GF-D8 (cell line): ENCODE results near the gene DNAJB11.
A peak's percentile ranks its signal among the peaks of the same experiment; 100 is the strongest.
"Not testable (repeated sequence)": the region's sequence is repeated elsewhere in the genome, so short reads cannot be mapped to it uniquely, and the experiment has no call there.

ENCODE experiments used
- DNase-seq: peaks from one replicate; lab custom pipeline; 2025; lab: John Stamatoyannopoulos, UW

Gene DNAJB11

GRCh38 chr3:186552408-186553031 lies 18.0 kb upstream of the DNAJB11 start:
- DNase-seq, result no peak

DNA sequence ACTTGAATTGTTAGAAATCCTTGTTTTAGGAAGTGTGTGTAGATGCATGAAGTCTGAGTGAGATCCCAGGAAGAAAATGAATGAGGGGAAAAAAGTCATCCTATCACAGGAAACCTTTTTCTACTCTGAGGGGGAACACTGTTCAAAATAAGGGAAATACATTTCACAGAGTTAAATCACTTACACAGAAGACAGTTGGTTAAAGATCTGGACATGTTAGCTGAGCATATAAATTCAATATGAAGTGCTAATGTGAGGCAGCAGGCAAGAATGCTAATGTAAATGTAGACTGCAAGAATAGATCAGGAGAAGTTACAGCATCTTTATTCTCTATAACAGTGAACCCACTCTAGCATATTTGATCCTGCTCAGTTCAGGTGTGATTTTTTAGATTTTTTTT lies 5.9 kb upstream of the DNAJB11 start:
- no peak for DNase-seq

DNA sequence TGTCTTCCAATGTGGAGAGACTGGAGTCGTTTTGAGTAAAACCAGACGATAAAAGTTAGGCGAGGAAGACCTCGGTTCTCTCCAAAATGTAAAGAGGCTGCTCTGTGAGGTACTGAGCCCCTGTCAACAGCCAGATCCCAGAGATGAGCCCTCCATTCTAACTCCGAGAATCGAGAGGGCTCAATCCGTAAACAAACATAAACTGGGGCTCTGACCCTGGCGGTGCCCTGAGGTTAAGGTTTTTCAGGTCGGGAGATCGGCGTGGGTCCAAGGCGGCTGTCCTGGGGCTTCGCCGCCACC lies 3.8 kb upstream of the DNAJB11 start:
- DNase-seq, result peak; percentile 22

DNA sequence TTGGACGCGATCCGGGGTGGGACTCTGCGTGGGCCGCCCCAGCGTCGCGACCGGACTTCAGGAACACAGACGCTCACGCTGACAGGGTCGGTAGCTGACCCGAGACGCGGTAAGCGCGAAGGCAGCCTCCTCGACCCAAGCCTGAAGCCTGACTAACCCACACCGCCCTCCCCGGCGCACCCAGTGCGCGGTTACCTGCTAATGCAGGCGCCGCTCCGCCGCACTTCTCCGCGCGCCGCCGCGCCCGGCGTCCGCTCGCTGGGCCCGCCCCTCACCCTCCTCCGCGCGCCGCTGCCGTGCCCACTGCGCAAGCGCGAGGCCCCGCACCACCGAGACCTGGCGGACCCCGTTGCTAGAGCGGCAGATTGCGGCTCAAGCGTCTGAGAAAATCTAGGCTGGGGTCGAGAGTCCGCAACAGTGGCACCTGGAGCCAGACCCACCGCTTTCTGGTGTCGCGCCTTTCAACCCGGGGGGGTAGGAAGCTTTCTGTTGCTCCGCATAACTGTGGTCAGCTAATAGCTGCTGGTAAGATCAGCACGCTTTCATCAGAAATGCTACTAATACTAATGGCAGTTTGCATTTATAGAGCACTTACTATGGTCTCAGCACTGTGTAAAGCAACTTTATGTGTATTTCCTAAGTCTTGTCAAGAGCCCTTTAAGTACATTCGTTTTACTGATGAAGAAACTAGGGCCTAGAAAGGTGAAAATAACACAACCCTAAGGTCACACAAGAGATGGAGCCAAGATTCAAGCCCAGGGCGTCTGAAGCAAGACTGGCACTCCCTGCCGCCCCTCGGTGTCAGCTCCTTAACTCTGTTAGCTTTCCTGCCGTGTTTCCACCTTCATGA lies 3.2 kb upstream of the DNAJB11 start, which contains the start of gene TBCCD1:
Gene TBCCD1, minus strand, starts transcription at position 268 of the 850 bp plus-strand sequence. CDS start 3,010 bp downstream, outside the sequence.
- DNase-seq, result peak; percentile 59

GRCh38 chr3:186569361-186569760 lies 1.2 kb upstream of the DNAJB11 start:
- DNase-seq, result not testable (repeated sequence)

GRCh38 chr3:186569779-186570095 lies 783 bp upstream of the DNAJB11 start:
- DNase-seq, result no peak

DNA sequence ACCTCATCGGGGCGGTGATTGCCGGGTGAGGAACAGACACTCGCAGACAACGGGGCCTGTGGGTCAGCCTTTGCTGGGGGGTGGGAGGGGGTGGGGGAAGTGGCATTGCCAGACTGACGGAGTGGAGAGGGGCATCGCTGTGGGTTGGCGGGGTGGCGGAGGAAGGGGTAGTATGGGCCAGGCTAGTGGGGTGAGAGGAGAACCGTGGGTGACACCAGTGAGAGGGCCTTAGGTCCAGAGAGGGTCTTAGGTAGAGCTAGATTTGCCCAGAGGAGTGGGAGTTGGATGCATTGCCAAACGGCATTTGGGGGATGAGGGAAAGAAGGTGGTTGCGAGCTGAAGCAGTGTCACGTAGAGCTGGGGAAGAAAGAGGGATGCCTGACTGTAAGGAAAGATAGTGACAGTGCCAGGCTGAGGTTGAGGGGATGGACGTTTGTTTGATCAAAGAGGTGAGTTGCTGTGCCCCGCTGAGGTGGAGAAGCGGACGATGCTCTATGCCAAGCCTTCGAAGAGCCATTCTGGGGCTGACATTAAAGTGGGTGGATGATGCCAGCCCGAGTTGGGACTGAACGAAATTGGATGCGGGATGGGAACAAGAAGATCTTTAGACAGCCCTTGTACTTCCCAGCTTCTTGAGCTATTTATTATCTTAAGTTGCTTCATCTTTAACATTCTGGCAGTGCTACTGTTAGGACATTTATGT lies 572 bp downstream of the DNAJB11 start:
- no peak for DNase-seq

DNA sequence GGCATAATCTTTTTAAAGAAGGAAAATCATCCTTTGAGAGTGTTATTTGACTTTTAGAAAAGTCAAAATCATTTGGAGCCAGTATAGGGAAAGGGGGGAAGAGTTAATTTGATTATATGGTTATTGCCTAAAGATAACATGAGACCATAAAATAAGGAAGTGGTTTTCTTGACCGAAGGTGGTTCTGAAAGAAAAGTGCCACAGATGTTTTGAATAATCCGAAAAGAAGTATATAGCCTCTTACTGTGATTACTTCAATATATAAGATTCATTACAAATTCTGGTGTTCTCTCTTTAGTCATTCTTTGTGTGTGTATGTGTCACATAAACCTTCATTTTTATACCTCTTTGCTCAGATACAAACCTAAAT lies 1.1 kb downstream of the DNAJB11 start:
- DNase-seq, result peak; percentile 26

GRCh38 chr3:186577521-186577920 lies 7.0 kb downstream of the DNAJB11 start:
- DNase-seq, result no peak

DNA sequence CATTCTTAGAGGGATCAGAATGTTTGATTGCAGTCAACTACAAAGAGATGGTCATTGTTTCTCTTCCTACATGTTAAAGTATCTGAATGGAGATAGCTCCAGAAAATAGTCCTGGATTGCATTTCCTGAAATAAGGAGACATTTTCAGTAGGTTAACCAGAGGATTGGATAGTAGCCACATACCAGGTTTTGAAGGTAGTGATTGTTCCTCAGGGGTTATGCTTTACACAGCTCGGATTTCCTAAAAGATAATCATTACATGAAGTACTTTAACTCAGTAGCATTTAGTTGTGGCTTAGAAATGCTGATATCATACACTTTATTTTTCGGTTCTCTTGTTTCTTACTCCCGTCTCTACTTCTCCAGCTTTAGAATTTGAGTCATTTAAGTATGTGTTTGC lies 10.3 kb downstream of the DNAJB11 start:
- no peak for DNase-seq

GRCh38 chr3:186582541-186582940 lies 12.0 kb downstream of the DNAJB11 start:
- DNase-seq, result no peak

GRCh38 chr3:186583831-186584230 lies 13.3 kb downstream of the DNAJB11 start:
- DNase-seq, result no peak

DNA sequence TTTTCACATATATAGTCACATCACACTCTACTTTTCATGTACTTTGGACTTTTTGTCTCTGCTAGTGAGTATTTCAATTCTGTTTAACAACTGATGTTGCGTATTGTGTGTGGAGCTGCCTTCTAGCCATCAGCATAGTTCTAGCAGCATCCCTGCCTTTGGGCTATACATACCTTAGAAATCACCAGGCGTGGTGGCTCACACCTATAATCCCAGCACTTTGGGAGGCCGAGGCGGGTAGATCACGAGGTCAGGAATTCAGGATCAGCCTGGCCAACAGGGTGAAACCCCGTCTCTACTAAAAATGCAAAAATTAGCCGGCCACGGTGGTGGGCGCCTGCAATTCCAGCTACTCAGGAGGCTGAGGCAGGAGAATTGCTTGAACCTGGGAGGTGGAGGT lies 15.7 kb downstream of the DNAJB11 start:
- not testable (repeated sequence) for DNase-seq

DNA sequence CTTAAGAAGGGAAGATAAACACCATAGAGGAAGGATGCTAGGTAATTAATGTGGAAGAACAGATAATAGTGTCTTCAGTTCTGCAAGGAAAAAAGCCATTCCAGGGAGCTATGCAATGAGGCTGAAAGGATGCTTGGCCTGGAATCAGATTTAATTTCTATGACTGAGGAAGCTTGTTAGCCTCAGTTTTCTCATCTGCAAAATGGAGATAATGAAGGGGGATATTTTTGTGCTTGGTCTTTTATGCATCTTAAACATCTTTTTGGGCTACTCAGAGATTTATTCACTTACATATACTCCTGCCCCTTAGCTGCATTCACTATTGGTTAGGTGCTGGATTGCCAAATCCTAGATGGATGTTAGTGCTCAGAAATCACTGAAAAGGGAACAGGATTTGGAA lies 16.7 kb downstream of the DNAJB11 start:
- DNase-seq, result no peak

DNA sequence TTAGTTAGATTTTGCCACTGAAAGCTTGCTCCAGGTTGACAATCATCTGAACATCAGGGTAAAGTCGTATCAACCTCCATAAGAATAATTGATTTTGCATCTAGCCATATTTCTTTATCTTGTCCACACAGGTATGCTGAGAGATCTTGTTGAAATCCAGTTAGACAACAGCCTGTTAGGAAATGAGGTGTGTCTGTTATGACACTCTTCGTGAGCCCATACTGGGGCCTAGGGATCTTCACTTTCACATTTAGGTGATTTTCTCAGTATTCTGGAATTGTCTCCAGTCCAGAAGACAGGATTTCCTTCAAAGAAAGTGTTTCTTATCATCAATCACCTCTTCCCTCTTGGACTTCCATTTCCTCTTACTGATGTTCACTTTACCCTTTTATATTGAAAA lies 18.1 kb downstream of the DNAJB11 start:
- no peak for DNase-seq

DNA sequence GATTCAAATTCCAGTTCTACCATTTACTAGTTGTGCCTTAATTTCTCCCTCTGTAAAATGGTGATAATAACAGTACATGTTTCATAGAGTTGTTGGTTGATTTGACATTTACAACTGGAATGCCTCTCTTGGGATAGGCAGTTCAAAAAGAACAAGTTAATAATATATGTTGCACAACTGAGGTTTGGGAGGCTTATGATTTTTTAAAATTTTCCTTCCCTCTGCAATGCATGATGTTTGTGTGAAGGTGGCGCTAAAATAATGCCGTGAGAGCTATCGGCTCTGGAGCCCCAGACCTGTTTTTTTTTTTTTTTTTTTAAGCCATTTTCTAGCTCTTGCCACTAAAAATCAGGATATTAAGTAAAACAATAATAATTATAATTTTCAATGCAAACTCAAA lies 18.6 kb downstream of the DNAJB11 start:
- DNase-seq, result no peak

DNA sequence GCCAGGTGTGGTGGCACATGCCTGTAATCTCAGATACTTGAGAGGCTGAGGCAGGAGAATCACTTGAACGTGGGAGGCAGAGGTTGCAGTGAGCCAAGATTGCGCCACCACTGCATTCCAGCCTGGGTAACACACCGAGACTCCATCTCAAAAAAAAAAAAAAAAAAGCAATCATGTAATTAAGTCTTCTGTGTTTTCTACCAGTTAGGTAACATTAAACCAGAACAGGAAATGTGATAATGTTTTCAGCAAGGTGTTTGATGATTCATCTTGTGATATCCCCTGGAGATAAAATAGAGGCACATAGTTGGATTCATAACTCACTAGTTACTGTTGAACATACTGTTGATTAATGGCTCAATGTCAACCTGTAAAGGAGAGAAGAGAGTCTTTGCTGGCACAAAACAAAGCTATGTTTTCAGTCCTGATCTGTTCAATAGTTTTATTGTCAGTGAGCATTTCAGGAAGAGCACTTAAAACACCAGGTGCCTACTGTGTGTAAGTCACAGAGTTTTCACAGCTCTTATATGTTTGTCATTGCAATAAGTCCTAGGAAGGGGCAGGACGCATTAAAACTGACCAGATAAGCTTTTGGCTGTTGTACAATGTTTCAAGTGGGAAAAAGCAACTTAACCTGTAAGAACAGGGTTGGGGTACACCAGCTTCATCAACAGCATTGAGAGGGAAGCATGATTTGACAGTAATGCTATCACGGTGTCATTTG lies 19.5 kb downstream of the DNAJB11 start:
- DNase-seq, result no peak

DNA sequence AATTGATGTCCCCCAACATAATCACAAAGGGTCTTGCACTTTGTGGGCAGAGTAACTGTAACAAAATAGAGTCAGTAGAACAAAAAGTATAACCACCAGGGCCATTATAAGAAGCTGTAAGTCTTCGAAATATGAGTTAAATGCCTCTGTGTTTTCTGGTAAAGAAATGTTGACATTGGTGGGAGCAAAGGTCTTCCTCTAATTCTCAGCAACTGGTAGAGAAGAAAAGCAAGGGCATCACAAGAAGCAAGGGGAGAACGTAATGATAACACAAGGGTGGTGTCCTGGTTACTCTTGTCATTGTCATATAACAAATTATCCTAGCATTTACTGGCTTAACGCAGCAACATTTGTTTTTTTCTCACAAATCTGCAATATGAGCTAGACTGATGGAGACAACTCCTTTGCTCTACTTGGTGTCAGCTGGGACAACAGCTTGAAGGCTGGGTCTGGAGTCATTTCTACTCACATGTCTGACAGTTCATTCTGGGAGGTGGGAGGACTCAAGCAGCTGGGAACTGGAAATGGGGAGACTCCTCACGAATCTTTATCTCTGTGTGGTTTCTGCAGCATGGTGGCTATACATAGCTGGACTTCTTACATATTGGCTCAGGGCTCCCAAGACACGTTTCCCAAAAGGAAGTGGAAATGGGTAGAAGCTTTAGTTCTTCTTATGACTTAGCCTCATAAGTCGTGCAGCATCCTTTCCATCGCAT lies 20.2 kb downstream of the DNAJB11 start:
- no peak for DNase-seq

- no peak for DNase-seq
Observed at GRCh38 chr3:186592682-186593081, 22.2 kb downstream of the DNAJB11 start.

- no peak for DNase-seq
Observed at GRCh38 chr3:186593862-186594261, 23.3 kb downstream of the DNAJB11 start.

GRCh38 chr3:186594591-186595113 lies 24.1 kb downstream of the DNAJB11 start:
- no peak for DNase-seq
